Activated CD8-positive, alpha-beta memory T cell treated with anti-CD3 and anti-CD28 coated beads for 48 hours (primary cell): ENCODE measurements around the gene ARHGEF28.

Experiments
- DNase-seq, 3 experiments: peaks; one replicate each; pipeline ENCODE4 v3.0.0-alpha.2; 2020; ENCODE audit warnings: low read depth in 2 of 3, low spot score in 2 of 3

The ARHGEF28 gene

GRCh38 chr5:73777192-73777591 lies 151.2 kb downstream of the ARHGEF28 start:
- no peak for DNase-seq

DNA sequence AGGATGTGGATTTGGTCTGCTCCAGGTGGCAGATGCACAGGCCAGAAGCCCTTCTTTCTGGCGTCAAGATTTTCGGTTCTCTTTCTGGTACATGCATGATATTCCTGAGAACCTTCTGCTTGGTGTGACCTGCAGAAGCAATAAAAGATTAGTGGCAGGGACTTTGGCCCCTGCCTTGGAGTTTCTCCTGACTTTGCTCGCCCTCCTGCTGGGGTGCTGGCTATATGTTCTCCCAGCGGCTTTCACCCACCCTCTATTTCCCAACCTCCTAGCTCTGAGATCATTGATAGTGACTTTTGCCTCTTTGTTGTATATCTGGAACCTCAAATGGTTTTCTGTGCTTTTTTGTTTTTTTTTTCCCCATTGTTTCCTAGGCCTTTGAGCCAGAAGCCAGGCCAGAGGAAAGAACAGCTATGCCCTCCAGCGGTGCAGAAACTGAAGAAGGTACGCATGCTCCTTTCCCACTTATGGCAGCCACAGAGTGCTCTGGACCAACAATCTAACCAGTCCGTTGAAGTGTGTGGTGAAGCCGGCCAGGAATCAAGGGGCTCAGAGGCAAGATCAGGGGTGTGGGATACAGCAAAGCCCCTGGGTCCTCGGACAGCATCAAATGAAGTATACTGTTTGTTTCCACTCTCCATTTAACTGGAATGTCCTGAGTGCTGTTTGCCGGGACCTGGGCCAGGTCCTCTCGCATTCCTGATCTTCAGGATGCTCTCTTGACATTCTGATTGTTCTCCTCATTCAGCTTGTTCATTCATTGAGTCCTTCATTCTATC lies 154.5 kb downstream of the ARHGEF28 start:
- no peak for DNase-seq

DNA sequence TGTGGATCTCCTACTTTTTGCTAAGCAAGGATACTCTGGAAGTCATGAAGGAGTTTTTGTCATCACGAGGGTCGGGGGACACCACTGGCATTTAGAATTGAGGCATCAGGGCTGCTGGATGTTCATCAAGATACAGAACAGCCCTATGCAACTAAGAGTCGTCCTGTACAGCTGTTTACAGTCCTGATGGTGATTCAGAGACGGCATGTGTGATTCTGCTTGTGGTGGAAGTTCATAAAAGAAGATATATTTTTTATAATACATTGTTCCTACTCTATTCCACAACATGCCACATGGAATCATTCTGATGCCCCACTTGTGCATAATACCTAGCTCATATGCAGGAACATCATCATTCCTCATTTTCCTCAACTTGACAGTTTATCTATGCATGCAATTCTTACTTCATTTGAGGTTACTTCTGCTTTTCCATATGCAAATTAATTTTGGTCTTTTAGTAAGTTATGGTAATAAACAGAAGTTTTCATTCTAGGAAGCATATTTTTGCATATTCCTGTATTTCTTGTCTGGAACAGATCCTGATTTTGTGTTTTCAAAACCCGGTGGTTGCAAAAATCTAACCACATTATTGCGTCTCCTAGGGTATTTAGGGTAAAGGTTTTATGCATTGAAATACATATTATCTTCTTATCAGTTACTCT lies 155.2 kb downstream of the ARHGEF28 start:
- no peak for DNase-seq

GRCh38 chr5:73783828-73784227 lies 157.8 kb downstream of the ARHGEF28 start:
- no peak for DNase-seq

GRCh38 chr5:73786043-73786831 lies 160.2 kb downstream of the ARHGEF28 start:
- DNase-seq: no peak

DNA sequence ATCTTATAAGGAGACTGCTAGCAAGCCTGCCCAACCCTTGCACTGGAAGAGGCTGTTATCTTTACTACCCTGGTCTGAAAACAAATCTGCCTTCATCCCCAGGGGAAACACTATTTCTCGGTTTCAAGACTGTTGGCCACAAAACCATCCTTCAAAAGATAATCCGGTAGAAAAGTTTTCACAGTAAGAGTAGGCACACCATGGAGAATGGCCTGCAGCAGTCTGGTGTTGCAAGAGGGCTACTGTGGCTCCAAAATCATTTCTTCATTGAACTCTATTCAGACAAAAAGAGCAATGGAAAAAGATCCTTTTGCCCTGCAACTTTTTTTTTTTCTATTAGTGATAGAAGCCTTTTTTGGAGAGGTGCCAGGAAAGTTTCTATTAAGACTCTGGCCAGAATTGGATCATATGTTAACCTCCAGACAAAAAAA lies 163.9 kb downstream of the ARHGEF28 start:
- DNase-seq: no peak

- DNase-seq: no peak
These were observed 165.4 kb downstream of the ARHGEF28 start for GRCh38 chr5:73791389-73791788.

- DNase-seq: peak; percentile 8 to 43 (median 9)
These were observed 166.8 kb downstream of the ARHGEF28 start for GRCh38 chr5:73792687-73793320.

GRCh38 chr5:73793911-73794310 lies 167.9 kb downstream of the ARHGEF28 start:
- no peak for DNase-seq

GRCh38 chr5:73796164-73797131 lies 170.5 kb downstream of the ARHGEF28 start:
- DNase-seq: no peak

GRCh38 chr5:73797132-73797510 lies 171.1 kb downstream of the ARHGEF28 start:
- DNase-seq: no peak

- no peak for DNase-seq
These were observed 173.5 kb downstream of the ARHGEF28 start for GRCh38 chr5:73799401-73799972.

GRCh38 chr5:73801686-73802085 lies 175.7 kb downstream of the ARHGEF28 start:
- no peak for DNase-seq

DNA sequence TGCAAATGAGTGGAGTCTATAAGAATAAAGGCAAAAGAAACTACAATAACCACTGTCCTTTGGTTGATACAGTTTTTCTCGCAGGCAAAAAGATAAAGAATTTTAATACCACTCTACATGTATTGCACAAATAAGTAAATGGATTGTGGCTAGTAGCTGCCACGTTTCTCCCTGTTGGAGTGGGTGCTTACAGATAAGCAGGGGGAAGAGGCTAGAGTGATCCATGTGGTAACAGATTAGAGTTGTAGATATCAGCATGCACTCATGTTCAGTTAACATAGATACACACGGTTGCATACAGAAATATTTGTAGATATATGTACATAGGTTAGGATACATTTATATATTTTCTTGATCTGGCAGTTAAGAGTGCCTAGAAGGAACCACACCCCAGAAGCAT lies 179.5 kb downstream of the ARHGEF28 start:
- DNase-seq: no peak

DNA sequence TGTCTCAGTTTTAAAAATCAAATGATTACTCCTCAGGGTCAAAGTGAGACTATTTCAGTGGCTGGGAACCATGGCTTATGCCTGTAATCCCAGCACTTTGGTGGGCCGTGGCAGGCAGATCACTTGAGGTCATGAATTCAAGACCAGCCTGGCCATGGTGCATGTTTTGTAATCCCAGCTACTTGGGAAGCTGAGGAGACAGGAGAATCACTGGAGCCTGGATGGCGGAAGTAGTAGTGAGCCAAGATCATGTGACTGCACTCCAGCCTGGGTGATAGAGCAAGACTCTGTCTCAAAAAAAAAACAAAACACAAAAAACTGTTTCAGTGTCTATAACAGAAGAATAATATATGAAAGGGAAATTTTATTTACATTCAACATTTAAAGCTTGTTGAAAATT lies 182.9 kb downstream of the ARHGEF28 start:
- DNase-seq: no peak

DNA sequence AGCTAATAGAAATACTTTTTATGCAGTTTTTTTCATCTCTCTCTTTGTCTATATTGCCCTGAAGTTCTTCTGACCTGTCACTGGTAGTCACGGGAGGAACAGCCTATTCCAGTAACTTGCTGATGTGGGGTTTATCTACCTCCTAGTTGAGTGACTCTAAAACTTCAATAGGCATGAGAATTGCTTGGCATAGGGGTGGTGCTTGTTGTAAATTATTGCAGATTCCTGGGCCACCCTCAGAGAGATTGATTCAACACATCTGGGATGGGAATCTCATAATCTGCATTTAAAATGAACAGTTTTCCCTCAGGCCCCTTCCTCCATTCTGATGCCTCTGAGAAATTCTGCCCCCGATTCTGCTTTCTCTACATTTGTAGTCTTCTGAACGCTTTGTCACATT lies 184.4 kb downstream of the ARHGEF28 start:
- no peak for DNase-seq

GRCh38 chr5:73812457-73812856 lies 186.5 kb downstream of the ARHGEF28 start:
- DNase-seq: no peak

DNA sequence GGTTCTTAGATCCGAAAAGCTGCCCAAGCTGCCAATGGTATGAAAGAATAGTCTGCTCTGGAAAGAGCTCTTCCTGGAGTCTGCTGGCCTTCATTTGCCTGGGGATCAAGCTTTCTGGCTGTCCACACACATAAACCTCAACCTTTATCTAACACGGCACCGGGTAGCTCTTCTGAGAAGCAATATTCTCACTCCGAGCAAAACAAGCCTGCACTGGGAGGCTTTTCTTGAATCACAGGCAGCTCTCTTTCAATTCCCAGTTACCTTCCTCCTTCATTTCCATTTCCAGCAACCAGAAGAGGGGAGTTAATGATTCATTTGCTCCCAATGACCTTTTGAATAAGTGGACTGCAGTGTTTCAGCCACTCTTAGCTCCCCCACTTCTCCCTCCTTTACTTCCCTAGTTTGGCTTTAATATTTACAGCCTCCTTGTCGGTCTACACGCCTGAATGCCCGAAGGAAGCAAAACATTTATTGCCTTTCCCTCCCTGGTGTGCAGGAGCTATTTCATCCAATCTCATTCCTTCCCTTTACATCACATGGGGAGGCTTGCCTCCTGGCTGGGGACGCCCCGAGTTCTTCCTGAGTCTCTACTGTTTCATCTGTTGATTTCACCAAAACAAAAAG lies 187.1 kb downstream of the ARHGEF28 start:
- DNase-seq: no peak

DNA sequence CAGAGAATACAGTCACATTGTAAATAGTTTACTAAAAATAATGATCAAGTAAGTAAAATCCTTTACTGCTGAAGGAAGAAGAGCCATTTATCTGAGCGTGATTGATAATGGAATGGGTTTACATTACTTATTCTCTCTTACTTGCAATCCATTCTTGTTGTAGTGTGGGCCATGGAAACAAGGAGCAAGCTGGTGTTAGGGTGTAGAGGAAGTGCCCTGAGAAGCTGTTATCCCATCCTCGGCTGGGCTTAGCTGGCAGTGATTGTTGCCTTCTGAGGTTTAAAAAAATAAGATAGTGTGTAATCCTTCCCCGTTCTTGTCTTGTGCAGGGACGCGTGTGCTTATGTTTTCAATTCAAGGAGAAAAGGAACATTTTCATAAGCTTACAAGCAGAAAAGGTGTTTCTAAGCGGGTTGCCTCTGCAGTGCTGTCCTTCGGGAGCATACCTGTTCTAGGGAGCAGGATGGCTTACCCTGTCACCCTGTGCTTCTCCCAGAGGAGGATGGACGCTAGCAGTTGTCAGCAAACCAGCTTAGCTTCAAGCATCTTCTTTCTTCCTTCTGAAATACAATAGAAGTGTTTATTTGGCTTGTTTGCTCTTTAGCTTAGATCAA lies 188.3 kb downstream of the ARHGEF28 start:
- DNase-seq: no peak
